A673 (cell line): ENCODE data around the gene FAM227B.

Source experiments
- CTCF ChIP-seq: fragments of 300-800, 200-600 bp; sonication (generic); conservative IDR thresholded peaks from 2 replicates; pipeline ENCODE4 v1.5.1; 2017; ENCODE audit warnings: low read depth, mild to moderate bottlenecking, antibody characterized with exemption, low read length, moderate library complexity, mixed read lengths
- EZH2 ChIP-seq: fragments of 200-600 bp; sonication (generic); IDR thresholded peaks from 2 replicates; pipeline ENCODE4 v1.6.1; 2017; ENCODE audit warnings: borderline replicate concordance, low read depth, mild to moderate bottlenecking, mixed read lengths, antibody characterized with exemption, low read length; ENCODE audit not compliant: poor library complexity, severe bottlenecking

- TF ChIP-seq CTCF (no peak), EZH2 (no peak)
Measured at GRCh38 chr15:49625460-49626036, 4.9 kb upstream of the FAM227B start.
